GM18858 (cell line): ENCODE results near the gene WIPF3.

ENCODE experiments used
- ATAC-seq: cut with Tn5 transposase; IDR thresholded peaks from one replicate; pipeline ENCODE4 v1.9.1; 2021; ENCODE audit not compliant: unreplicated experiment

WIPF3 gene

GRCh38 chr7:29844559-29844958, 38.3 kb downstream of the WIPF3 start:
- ATAC-seq = no peak

DNA sequence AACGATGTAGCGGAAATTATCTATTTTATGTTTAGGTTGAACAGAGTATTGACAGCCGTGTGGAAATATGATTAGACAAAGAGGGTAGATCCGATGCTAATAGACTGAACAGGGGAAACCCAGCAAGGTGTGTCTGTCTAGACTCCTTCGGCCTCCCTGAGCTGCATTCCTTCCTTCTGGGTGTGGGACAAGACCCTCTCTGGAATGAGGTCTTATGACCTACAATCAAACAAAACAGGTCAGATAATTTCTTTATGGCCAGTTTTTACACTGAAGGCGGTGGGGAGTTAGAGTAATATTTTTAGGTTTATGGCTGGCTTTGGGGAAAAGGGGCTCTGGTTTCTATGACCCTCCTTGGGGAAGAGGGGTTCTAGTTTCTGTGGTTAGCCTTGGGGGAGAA, 41.2 kb downstream of the WIPF3 start:
- no peak for ATAC-seq

DNA sequence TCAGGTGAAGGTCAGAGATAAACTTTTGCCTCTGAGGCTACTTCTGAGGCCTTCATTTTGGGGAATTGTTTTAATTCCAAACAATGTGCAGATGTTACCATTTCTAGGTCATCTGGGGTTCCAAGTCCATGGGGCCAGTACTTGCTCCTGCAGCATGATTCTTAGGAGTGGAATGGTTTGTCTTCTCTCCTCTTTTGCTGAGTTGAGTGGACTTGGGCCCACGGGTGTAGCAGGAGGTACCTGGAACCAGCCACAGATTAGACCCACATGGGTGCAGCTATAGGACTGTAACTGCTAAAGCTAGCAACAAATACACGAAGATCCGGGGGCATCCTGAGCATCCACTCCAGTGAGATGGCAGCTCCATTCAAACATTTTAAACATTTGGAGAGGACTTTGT, 41.6 kb downstream of the WIPF3 start:
- ATAC-seq = no peak

DNA sequence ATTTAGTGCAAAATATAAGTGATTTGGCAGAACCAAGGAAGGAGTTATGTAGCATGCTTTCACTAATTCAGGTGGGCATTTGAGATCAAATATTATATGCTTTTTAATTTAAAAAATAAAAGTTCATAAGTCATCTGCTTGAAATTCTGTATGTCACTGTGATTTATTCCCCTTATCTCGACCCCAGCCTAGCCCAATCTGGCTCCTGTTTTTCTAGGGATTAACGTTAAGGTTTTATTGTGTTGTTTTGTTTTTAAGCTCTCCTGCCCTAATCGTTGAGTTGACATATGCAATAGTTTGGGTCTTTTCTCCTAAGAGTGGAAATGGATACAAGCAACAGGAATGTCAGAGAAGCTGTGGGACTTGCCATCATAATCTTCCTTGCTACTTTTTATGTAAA, 42.6 kb downstream of the WIPF3 start:
- no peak for ATAC-seq

- ATAC-seq = no peak
These were observed 45.2 kb downstream of the WIPF3 start for GRCh38 chr7:29851487-29851886.

- no peak for ATAC-seq
These were observed 46.1 kb downstream of the WIPF3 start for GRCh38 chr7:29852457-29852856.

- no peak for ATAC-seq
These were observed 46.8 kb downstream of the WIPF3 start for GRCh38 chr7:29853072-29853471.

- no peak for ATAC-seq
These were observed 47.5 kb downstream of the WIPF3 start for GRCh38 chr7:29853789-29854188.

- no peak for ATAC-seq
These were observed 48.1 kb downstream of the WIPF3 start for GRCh38 chr7:29854257-29854938.

DNA sequence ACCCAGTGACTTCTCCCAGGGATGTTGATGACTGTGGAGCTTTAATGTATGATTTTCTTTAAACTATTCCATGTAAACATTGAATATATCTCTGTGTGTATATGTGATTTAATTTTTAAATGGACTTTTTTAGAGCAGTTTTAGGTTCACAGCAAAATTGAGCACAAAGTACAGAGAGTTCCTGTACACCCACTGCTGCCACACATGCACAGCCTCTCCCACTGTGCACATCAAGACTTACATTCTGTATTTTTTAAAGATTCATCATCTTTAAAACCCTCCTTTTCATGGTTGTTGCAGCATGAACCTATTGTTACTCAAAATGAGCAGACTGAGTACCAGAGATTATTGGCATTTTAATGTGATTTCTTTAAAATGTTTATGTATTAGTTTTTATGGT, 51.3 kb downstream of the WIPF3 start:
- ATAC-seq = no peak

GRCh38 chr7:29858191-29858951, 52.1 kb downstream of the WIPF3 start:
- ATAC-seq = no peak

GRCh38 chr7:29859104-29859503, 52.8 kb downstream of the WIPF3 start:
- ATAC-seq = no peak

GRCh38 chr7:29859524-29860185, 53.3 kb downstream of the WIPF3 start:
- ATAC-seq = no peak

GRCh38 chr7:29860186-29860585, 53.9 kb downstream of the WIPF3 start:
- no peak for ATAC-seq

DNA sequence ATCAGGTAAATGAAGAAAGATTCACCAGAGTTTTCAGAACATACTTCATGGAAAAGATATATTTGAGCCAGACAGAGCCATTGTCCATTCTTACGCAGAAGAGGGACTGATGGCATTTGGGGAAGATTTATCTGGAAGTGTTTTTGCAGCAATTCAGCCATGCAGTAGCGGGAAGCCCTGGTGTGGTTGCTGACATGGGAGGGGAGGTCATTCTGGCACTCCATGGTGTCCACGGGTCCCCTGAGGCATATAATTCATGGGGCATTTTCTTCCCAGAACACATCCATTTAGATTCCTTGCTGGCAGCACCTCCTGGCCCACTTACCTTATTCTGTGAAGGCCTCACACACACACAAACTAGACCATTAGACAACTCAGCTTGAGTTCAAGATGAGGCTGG, 55.6 kb downstream of the WIPF3 start:
- no peak for ATAC-seq

DNA sequence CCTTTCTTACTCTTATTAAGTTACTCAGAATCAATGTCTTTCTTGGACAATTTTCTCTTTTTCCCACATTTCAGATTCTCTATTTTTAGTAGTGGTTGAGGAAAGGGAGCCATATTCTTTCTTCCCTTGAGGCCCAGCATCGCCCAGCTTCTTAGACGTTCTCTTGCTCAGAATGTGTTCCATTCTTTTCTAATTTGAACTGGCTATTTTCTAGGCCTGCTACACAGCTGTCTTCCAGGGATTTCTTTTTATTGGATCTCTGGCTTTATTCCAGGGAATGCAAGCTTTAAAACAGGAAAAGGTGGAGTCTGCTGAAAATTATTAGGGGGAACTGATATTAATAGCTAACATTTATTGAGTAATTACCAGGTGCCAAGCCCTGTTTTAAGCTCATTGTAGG, 58.3 kb downstream of the WIPF3 start:
- ATAC-seq = no peak

DNA sequence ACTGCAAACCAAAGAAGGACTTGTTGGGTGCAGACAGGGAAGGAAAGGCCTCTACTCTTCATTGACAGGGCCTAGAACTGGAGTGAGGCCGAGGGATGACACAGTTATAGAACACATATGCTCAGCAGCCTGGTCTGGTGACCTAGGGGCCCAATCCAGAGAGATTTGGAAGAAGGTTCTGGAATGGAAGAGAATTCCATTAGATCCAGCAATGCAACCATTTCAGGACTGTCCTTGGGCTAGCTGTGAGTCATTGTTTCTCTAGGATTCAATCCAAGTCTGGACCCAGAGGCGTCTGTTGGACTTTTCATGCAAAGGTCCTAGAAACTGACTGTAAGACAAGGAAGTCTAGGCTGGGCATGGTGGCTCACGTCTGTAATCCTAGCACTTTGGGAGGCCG, 59.2 kb downstream of the WIPF3 start:
- ATAC-seq = no peak

- ATAC-seq = no peak
These were observed 60.2 kb downstream of the WIPF3 start for GRCh38 chr7:29866490-29866930.

GRCh38 chr7:29871787-29872398, 65.6 kb downstream of the WIPF3 start:
- no peak for ATAC-seq

- no peak for ATAC-seq
These were observed 67.5 kb downstream of the WIPF3 start for GRCh38 chr7:29873644-29874294.

GRCh38 chr7:29875741-29876140, 69.4 kb downstream of the WIPF3 start:
- no peak for ATAC-seq
